ENCODE measurements around the gene CTXND1.
"Not testable (repeated sequence)": the region's sequence is repeated elsewhere in the genome, so short reads cannot be mapped to it uniquely, and the experiment has no call there.

The CTXND1 gene

GRCh38 chr15:80160570-80161156, 91.3 kb downstream of the CTXND1 start:
- peak; percentile 17 to 28 for DNase-seq (ENCODE audit: low read depth in 2 of 2)

- peak in 1 of 2 donors; percentile 12 for DNase-seq (ENCODE audit: low read depth in 2 of 2)
Measured at GRCh38 chr15:80159811-80160569, 92.0 kb downstream of the CTXND1 start.

GRCh38 chr15:80159301-80159700, 92.7 kb downstream of the CTXND1 start:
- no peak for DNase-seq (ENCODE audit: low read depth in 2 of 2)

- DNase-seq (ENCODE audit: low read depth in 2 of 2): no peak
Measured at GRCh38 chr15:80157215-80157614, 94.8 kb downstream of the CTXND1 start.

GRCh38 chr15:80156176-80156720, 95.8 kb downstream of the CTXND1 start:
- no peak for DNase-seq (ENCODE audit: low read depth in 2 of 2)

- not testable (repeated sequence) for DNase-seq (ENCODE audit: low read depth in 2 of 2)
Measured at GRCh38 chr15:80155378-80156175, 96.4 kb downstream of the CTXND1 start.

GRCh38 chr15:80155001-80155377, 97.0 kb downstream of the CTXND1 start:
- no peak for DNase-seq (ENCODE audit: low read depth in 2 of 2)

GRCh38 chr15:80154336-80154735, 97.7 kb downstream of the CTXND1 start:
- DNase-seq (ENCODE audit: low read depth in 2 of 2): no peak

GRCh38 chr15:80153900-80154299, 98.1 kb downstream of the CTXND1 start:
- no peak for DNase-seq (ENCODE audit: low read depth in 2 of 2)

GRCh38 chr15:80152896-80153876, 98.8 kb downstream of the CTXND1 start, which contains the start of gene FAH:
TSS of gene FAH (plus strand) at chr15:80152999. CDS start at chr15:80153055, 56 bp downstream.
- peak; percentile 17 to 25 for DNase-seq (ENCODE audit: low read depth in 2 of 2)

- peak; percentile 89 for DNase-seq (ENCODE audit: low read depth in 2 of 2)
Measured at GRCh38 chr15:80152180-80152895, 99.7 kb downstream of the CTXND1 start.

- DNase-seq (ENCODE audit: low read depth in 2 of 2): no peak
Measured at GRCh38 chr15:80151576-80151975, 100.4 kb downstream of the CTXND1 start.

GRCh38 chr15:80151148-80151547, 100.9 kb downstream of the CTXND1 start:
- no peak for DNase-seq (ENCODE audit: low read depth in 2 of 2)
